Activated effector memory CD4-positive, alpha-beta T cell treated with anti-CD3 and anti-CD28 coated beads, Interleukin-2, amount 50 U/mL, for 16 hours (primary cell): ENCODE results near the gene MRGPRF.

Experiments used
- DNase-seq: peaks from one replicate; pipeline ENCODE4 v3.0.0-alpha.2; 2020

Gene MRGPRF

GRCh38 chr11:68979931-68980775 lies 32.9 kb downstream of the MRGPRF start:
- peak; percentile 50 for DNase-seq

DNA sequence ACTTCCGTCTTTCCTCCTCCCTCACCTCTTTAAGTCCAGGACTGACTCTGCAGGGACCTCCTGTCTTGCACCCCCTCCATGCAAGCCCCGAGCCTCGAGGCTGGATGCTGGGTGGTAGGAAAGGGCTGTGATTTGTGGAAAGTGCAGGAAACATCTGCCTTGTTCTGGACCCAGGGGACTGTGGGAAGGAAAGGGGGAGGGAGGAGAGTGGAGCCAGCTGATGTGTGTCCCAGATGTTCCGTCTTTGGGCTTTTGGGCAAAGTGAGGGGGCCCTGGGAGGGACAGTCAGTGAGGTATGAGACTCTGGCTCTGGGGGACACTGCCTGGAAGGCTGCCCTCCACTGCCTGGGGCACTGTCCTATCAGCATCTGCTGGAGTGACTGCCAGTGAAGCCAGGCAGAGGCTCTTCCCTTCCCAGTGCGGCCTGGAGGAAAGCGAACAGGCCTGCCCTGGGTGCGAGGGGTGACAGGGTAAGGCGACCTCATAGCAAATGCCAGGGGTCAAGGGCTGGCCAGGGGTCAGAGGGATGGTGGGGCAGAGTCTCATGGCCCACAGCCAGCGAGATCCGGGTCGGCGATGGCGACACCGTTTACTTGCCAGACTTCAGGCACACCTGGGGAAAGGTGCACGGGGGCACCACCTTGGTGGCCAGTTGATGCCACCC lies 34.0 kb downstream of the MRGPRF start:
- DNase-seq: peak; percentile 28

DNA sequence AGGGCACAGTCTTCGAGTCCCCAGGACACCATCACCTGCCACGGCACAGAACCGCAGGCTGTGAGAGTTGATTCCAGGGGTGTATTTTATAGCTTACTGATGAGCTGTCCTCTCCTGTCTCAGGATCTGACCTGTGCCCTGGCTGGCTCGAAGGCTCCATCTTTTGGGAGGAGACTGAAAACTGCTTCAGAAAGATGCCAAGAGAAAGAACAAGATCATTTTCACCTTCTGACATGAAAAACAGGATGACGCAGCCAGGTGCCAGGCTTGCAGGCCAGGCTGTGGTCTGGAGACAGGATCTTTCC lies 34.5 kb downstream of the MRGPRF start:
- DNase-seq: peak; percentile 17

- DNase-seq: peak; percentile 44
Observed at GRCh38 chr11:68977781-68978625, 35.0 kb downstream of the MRGPRF start.

DNA sequence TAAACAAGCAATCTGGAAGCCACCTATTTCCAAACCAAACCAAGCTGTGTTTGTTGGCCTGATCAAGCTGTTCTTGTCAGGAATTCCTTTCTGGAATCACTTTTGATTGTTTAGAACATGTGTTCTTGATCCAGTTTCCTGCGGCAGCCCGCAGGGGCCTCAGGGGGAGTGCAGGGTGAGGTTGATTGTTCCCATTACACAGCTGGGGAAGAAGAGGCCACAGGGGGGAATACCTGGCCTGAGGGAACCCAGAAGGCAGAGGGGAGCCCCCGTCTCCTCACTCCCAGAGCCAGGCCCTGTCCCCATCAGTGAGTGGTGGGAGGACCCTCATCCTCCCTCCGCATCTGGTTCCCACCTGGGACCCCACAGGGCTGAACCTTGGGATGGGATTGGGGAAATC lies 36.5 kb downstream of the MRGPRF start:
- DNase-seq: peak; percentile 45

GRCh38 chr11:68976095-68976494 lies 37.0 kb downstream of the MRGPRF start:
- DNase-seq: no peak

DNA sequence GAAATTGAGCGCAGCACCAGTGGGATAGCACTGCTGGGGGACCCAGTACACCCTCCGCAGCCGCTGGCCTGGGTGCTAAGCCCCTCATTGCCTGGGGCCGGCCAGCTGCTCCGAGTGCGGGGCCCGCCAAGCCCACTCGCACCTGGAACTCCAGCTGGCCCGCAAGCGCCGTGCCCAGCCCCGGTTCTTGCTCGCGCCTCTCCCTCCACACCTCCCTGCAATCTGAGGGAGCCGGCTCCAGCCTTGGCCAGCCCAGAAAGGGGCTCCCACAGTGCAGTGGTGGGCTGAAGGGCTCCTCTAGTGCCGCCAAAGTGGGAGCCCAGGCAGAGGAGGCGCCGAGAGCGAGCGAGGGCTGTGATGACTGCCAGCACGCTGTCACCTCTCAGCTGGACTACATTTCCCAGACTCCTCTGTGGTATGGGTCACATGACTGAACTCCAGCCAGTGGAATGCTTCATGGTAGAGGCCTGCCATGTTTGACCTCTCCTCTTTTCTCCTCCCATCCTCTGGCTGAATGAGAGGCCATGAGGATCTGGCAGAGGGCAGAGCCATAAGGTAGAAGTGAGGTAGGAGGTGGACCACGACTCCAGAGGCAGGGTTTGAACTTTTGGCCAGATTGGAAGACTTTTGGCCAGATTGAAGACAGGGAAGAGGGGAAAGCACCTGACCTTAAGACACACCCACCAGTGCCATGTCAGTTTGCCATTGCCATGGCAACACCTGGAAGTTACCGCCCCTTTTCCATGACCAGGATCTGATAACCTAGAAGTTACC lies 38.4 kb downstream of the MRGPRF start:
- DNase-seq: peak; percentile 61

GRCh38 chr11:68973706-68974105 lies 39.3 kb downstream of the MRGPRF start:
- peak; percentile 38 for DNase-seq

GRCh38 chr11:68973219-68973618 lies 39.8 kb downstream of the MRGPRF start:
- DNase-seq: peak; percentile 4

DNA sequence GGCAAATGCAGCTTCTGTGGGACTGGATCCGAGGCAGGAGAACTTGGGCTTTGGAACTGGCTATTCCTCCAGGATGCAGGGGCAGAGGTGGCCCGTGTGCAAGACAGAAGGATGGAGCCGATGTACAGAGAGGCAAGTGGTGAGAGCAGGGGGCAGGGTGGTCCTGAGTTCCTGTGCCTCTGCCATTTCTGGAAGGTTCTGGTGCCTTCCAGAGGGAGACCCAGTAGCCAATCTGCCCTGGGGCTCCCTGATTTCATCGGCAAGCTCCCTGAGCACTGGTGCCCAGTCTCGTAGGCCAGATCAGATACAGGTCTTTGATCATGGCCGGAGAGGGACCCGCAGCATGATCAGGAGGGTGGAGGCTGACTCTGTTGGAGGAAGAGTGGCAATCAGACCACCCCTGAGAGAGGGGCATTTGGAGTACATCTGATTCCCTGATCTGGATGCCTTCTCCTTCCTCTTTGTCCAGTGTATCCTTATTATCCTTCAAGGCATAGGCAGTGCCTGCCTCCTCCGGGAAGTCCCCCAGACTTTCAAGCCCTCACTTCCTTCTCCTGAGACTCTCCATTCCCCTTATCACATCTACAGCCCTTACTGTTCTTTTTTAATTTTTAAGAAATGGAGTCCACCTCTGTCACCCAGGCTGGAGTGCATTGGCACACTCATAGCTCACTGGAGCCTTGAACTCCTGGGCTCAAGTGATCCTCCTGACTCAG lies 42.0 kb downstream of the MRGPRF start:
- DNase-seq: peak; percentile 48

DNA sequence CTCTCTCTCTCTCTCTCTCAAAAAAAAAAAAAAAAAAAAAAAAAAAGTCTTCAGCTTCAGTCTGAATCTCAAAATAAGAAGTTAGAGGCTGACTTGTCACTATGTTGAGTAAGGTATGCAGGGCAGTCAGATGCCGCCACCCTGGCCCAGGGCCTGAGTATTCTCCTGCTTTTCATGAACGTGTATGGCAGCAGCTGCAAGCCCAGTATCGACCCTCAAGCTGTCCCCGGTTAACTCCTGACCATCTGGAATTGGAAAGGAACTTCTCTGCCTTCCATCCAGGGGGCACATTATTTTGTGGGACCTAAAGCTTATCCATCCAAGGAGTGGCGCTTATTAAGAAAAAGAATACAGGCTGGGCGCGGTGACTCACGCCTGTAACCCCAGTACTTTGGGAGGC lies 43.7 kb downstream of the MRGPRF start:
- peak; percentile 27 for DNase-seq

DNA sequence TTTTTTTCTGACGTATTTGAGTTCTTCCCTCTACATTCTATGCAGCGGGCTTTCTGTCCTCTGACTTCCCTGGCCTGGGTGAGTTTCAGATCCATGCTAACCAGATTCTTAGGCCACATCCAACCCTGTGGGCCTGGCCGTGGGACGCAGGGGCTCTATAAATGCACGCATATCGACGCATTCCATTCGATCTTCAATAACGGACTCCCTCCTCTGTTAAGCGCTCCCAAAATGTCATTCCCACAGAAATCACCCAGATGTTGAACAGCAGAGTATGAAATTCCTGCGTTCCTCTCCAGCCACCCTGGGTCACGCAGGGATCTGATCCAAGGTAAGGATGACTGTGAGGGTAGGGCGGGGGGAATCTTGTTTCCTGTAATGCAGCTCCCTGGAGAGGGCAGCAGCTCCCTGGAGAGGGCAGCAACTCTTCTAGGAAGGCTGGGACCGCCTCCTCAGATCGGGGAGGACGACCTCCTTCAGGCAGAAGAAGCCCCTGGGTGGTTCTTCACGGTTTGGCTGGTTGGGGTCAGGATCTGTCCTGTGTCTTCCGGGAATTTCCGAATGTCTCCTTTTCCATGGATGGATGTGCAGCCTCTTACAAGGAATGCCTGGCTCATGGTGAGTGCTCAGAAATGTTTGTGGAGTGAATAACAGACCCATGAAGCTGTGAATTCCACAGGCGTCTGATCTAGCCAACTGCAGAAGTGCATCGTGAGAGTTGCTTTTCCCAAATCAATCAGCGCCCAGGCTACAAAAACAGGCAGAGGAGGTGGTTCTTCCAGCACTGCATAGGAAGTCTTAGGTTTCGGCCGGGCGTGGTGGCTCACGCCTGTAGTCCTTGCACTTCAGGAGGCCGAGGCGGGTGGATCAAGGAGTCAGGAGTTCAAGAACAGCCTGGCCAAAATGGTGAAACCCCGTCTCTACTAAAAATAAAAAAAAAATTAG lies 44.5 kb downstream of the MRGPRF start:
- DNase-seq: peak; percentile 27

- DNase-seq: peak; percentile 30
Observed at GRCh38 chr11:68966894-68967780, 45.9 kb downstream of the MRGPRF start.

DNA sequence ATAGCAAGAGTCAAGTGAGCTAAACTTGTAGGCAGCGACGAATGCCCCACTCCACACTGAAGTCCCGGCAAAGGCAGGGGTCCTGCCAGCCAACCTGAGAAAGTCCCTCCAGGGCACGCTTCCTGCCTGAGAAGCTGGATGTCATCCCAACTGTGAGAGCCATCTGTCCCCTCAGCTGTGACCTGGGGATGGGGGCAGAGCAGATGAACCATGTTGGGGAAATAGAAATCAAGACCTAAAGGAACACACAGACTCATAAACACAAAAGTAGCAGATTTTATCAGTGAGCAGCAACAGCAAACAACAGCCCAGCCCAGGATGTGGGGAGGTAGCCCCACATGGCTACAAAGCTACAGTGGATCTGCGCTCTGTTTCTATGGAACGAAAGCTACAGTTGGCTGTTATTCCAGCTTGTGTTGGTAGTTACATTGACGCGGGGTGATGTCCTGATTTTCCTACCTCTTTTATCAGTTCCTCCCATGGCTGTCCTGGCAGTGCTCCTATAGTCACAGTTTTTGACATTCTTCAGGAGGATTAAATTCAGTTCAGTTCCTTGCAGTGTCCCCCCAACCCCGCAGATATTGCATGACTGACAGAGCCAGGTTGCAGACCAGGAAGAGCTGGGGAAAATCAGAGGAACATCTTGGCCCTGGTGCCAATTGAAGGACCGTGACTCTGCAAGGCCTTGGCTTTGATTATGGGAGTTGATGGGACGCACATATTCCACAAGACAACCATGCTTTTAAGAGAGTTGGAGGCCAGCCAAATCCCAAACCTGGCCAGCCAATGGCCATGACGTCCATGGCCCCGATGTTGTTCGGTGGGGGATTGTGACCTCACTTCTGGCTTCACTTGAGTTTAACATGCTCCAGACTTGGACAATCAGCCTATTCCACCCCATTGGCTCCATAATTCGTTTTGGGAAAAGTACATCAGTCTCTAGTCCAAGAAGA lies 46.9 kb downstream of the MRGPRF start:
- DNase-seq: peak; percentile 65

DNA sequence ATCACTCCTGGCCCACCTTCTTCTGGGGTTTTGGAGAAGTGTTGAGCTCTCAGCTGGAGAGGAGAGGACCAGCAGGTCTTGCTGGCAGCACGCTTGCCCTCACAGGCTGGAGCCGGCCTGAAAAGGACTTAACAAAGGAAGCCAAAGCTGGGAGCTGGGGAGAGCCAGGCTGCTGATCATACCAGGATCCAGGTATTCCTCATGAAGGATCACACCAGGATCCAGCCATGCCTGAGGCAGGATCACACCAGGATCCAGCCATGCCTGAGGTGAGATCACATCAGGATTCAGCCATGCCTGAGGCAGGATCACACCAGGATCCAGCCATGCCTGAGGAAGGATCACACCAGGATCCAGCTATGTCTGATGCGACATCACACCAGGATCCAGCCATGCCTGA lies 49.3 kb downstream of the MRGPRF start:
- DNase-seq: peak; percentile 54

DNA sequence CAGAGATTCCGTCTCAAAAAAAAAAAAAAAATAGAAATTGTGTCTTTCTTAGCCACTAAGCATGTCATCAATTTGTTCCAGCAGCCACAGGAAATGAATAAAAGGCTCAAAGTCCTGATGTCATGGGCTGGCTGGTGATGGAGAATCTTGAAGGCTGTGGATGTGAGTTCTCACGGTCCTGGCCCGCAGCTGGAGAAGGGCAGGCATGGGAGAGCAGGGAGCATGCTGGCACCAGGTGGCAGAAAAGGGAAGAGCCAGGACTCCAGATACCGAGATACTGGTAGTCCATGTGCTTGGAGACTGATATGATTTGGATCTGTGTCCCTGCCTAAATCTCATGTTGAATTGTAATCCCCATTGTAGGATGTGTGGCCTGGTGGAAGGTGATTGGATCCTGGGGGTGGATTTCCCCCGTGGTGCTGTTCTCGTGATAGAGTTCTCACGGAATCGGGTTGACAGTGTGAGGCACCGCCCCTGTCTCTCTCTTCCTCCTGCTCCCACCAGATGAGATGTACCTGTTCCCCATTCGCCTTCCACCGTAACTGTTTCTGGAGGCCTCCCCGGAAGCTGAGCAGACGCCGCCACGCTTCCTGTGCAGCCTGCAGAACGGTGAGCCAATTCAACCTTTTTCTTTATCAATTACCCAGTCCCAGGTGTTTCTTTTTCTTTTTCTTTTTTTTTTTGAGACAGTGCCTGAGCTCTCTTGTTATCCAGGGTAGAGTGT lies 50.4 kb downstream of the MRGPRF start:
- DNase-seq: peak; percentile 75

- DNase-seq: no peak
Observed at GRCh38 chr11:68961245-68961644, 51.8 kb downstream of the MRGPRF start.
